Nucleus accumbens (tissue), 56 donors: ENCODE results near the gene PARP12.

Source experiments
- DNase-seq, 56 donors: peaks; one replicate each; lab custom pipeline; 2025; lab: John Stamatoyannopoulos, UW

Gene PARP12

GRCh38 chr7:140036224-140036962 lies 26.4 kb downstream of the PARP12 start:
- DNase-seq, result no peak

GRCh38 chr7:140035400-140036223 lies 27.1 kb downstream of the PARP12 start:
- no peak for DNase-seq

GRCh38 chr7:140034421-140034820 lies 28.3 kb downstream of the PARP12 start:
- DNase-seq, result no peak

GRCh38 chr7:140033779-140034363 lies 28.9 kb downstream of the PARP12 start:
- DNase-seq, result no peak

GRCh38 chr7:140033036-140033435 lies 29.7 kb downstream of the PARP12 start:
- DNase-seq, result no peak

GRCh38 chr7:140031364-140031763 lies 31.4 kb downstream of the PARP12 start:
- DNase-seq, result no peak

- DNase-seq, result no peak
These were observed 33.7 kb downstream of the PARP12 start for GRCh38 chr7:140029072-140029471.

GRCh38 chr7:140028311-140028710 lies 34.4 kb downstream of the PARP12 start:
- no peak for DNase-seq

GRCh38 chr7:140027858-140028257 lies 34.9 kb downstream of the PARP12 start:
- no peak for DNase-seq

- DNase-seq, result no peak
These were observed 35.8 kb downstream of the PARP12 start for GRCh38 chr7:140026935-140027334.

GRCh38 chr7:140025814-140026433 lies 36.8 kb downstream of the PARP12 start:
- no peak for DNase-seq

GRCh38 chr7:140025241-140025640 lies 37.5 kb downstream of the PARP12 start:
- DNase-seq, result no peak

GRCh38 chr7:140024585-140024984 lies 38.2 kb downstream of the PARP12 start:
- DNase-seq, result no peak

- no peak for DNase-seq
These were observed 39.0 kb downstream of the PARP12 start for GRCh38 chr7:140023728-140024127.

GRCh38 chr7:140022582-140023211 lies 40.1 kb downstream of the PARP12 start:
- no peak for DNase-seq

- no peak for DNase-seq
These were observed 41.1 kb downstream of the PARP12 start for GRCh38 chr7:140021603-140022002.

GRCh38 chr7:140019606-140020005 lies 43.1 kb downstream of the PARP12 start:
- DNase-seq, result no peak

GRCh38 chr7:140019172-140019571 lies 43.6 kb downstream of the PARP12 start:
- DNase-seq, result no peak

- no peak for DNase-seq
These were observed 44.4 kb downstream of the PARP12 start for GRCh38 chr7:140018125-140019043.
